ENCODE measurements around the gene ISX.

GRCh38 chr22:35132568-35132967 lies 66.6 kb downstream of the ISX start:
- TF ChIP-seq CTCF (IDR thresholded peaks at IDR 0.05) (no peak), POLR2A (IDR thresholded peaks at IDR 0.05) (no peak)
